Activated CD8-positive, alpha-beta memory T cell treated with anti-CD3 and anti-CD28 coated beads, Interleukin-2, amount 50 U/mL, for 24 hours (primary cell): ENCODE results near the gene PGRMC1.
"Not testable (repeated sequence)": the region's sequence is repeated elsewhere in the genome, so short reads cannot be mapped to it uniquely, and the experiment has no call there.

Experiments
- DNase-seq: peaks from one replicate; pipeline ENCODE4 v3.0.0-alpha.2; 2020; ENCODE audit errors: extremely low read depth

PGRMC1 gene

GRCh38 chrX:119235872-119236622 is at the start of gene PGRMC1:
Gene PGRMC1 (plus strand): TSS chrX:119236285. CDS start chrX:119236364, 79 bp downstream.
- DNase-seq: peak; percentile 23

- no peak for DNase-seq
Observed at GRCh38 chrX:119186763-119187162, 49.3 kb upstream of the PGRMC1 start.

GRCh38 chrX:119187298-119187697 is 48.8 kb upstream of the PGRMC1 start:
- DNase-seq: no peak

DNA sequence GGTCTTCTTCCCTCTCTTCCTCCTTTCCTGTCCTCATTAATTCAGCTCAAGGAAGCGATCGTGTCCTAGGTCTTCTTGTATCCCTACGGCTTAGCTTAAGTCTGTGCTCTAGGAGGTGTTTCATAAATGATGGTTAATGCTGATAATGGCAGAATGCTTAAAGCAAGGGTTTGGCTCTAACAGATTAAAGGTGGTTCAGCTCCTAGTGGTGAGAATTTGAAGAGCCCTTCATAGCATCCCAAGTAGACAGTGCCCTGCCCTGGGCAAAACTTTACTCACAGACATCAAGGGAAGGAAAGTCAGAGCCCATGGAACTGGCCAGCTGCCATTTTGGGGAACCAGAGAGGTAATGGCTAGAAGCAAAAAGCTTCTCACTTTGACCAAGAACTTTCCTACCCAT is 47.0 kb upstream of the PGRMC1 start:
- DNase-seq: no peak

DNA sequence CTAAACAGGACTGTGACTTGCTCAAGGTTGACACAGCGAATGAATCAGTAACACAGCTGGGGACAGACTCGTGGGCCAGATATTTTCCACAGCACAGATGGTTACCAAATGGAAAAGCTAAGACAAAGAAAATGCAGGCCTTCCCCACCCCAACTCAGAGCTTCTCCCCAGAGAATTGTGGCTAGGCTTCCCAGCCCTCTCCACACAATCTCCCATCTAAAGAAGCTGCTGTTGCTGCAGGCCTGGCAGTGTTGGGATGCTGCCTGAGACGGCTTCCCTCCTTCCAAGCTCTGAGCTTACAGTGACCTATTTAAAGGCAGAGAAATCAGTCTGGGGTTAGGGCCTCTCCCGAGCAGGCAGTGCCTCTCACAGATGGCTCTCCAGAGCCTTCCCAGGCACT is 46.5 kb upstream of the PGRMC1 start:
- no peak for DNase-seq

DNA sequence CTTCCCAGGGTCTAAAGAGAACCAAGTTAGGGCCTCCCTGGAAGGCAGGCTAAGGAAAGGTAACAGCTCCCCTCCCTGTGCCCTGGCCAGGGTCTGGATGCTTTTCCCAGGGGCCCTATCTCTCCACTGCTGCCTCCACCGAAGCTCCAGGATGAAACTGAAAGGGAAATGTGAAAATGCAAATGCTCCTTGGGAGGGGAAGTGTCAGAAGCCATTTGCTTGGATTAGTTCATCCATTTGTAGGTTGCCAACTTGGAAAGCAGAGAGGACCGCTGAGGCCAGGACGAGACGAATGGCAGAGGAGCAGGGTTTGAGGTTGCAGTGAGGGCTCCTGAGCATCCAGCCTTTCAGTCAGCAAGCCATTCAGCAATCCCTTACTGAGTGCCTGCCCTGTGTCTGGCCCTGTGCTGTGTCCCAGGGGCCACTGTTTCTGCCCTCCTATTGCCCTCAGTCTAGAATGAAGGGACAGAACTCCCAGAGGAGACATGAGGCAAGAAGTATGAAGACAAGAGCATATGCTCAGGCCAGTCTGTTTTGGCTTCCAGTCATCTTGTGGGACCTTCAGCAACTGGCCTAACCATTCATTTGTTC is 45.9 kb upstream of the PGRMC1 start:
- DNase-seq: no peak

DNA sequence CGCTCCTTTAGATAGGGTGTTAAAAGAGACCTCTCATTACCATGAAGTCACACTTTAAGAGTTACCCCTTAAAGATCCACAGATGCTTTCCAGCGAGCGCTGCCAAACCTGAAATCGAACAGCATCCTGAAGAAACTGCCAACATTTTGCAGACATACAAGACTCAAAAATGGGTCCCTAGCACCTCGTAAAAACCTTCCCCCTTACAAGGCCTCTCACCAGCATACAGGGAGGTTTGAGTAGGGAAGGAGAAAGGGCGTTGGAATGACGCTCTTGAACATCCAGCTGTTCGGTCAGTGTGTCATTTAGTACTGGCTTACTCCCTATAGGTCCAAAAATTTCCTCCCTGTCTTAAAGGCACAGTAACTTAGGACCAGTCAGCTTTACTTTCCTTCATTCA is 45.3 kb upstream of the PGRMC1 start:
- no peak for DNase-seq

DNA sequence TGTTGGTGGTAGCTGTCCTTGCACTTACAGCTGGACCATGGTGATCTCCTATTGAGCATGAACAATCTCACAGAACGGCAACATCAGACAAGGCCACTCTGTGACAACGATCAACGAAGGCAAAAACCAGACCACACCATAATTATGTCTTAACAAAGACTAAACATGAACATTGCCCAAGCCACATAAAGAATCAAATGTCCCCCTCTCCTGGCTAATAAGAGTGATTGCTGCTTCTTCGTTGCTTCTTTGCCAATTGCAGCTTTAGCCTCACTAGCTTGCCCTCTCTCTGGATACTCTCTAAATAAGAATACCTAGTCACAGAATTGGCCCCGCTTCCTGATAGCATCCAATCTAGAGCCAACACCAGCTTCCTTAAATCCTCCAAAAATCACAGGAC is 41.5 kb upstream of the PGRMC1 start:
- DNase-seq: no peak

DNA sequence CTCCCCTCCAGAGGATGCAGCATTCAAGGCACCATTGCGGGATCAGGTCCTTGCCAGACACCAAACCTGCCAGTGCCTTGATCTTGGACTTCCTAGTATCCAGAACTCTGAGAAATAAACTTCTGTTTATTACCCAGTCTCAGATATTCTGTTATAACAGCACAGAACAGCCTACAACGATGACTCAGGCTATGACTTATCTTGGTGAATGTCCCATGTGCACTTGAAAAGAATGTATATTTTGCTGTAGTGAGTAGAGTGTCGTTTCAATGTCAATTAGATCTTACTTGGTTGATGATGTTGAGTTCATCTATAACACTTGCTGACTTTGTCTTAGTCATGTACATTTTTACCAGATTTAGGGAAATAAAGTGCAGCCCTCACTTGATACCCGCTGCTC is 34.5 kb upstream of the PGRMC1 start:
- DNase-seq: no peak

- no peak for DNase-seq
Observed at GRCh38 chrX:119206203-119206602, 29.9 kb upstream of the PGRMC1 start.

GRCh38 chrX:119207483-119207882 is 28.6 kb upstream of the PGRMC1 start:
- DNase-seq: not testable (repeated sequence)

DNA sequence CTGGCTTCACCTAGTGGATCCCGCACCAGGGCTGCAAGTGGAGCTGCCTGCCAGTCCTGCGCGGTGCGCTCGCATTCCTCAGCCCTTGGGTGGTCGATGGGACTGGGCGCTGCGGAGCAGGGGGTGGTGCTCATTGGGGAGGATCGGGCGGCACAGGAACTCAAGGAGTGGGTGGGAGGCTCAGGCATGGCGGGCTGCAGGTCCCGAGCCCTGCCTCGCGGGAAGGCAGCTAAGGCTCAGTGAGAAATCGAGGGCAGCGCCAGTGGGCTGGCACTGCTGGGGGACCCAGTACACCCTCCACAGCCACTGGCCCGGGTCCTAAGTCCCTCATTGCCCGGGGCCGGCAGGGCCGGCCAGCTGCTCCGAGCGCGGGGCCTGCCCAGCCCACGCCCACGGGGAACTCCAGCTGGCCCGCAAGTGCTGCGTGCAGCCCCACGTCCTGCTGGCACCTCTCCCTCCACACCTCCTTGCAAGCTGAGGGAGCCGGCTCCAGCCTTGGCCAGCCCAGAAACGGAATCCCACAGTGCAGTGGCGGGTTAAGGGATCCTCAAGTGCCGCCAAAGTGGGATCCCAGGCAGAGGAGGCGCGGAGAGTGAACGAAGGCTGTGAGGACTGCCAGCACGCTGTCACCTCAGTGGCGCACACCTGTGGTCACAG is 27.6 kb upstream of the PGRMC1 start:
- DNase-seq: no peak

GRCh38 chrX:119210931-119211648 is 25.0 kb upstream of the PGRMC1 start:
- DNase-seq: not testable (repeated sequence)

DNA sequence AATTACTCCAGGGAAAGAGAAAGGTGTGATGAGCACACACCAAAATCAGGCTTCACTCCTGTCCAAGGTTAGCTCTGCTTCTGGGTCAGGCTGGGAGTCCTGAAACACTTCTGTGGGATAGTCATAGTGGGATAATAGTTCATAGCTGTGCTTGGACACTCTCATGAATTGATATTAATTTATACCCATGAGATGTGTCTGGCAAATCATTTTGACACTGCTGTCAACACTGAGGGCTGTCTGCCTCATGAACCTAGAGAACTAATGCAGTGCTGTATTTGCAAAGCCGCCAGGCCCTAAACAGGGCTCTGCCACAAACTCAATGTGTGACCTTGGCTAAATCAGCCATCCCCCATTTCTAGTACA is 24.5 kb upstream of the PGRMC1 start:
- DNase-seq: no peak

- DNase-seq: no peak
Observed at GRCh38 chrX:119218198-119218597, 17.9 kb upstream of the PGRMC1 start.

DNA sequence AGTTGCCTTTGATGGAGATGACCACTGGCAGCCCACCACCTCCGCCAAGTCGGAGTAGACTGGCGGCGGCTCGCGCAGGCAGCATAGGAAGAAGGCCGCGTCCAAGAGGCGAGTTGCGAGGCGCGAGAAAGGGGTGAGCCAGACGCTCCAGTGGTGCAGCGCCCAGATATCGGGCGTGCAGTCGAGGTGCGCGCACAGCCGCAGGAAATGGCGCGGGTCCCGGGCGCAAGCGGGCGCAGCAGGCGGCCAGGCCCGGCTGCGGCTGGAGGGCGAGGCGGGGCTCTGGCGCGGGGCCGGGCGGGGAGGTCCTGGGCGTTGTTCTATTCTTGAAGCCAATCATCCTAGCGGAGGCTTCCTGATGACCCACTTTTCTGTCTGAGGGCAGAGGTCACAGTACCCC is 13.2 kb upstream of the PGRMC1 start:
- no peak for DNase-seq

DNA sequence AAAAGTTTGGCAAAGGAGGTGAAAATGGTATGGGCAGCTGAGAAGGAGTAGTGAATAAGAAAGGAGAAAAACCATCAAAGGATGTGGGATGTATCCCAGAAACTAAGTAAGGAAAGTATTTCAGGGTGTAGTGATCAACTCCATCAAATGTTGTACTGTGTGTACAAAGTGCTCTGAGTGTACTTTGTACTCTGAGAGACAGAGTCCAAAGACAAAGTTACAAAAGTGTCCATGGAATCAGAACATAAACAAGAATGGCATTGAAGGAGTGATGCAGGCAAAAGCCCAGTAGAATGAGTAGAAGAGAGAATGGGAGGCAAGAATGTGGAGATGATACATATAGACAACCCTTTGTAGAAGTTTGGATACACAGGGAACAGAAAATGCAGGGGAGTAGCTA is 12.3 kb upstream of the PGRMC1 start:
- no peak for DNase-seq

DNA sequence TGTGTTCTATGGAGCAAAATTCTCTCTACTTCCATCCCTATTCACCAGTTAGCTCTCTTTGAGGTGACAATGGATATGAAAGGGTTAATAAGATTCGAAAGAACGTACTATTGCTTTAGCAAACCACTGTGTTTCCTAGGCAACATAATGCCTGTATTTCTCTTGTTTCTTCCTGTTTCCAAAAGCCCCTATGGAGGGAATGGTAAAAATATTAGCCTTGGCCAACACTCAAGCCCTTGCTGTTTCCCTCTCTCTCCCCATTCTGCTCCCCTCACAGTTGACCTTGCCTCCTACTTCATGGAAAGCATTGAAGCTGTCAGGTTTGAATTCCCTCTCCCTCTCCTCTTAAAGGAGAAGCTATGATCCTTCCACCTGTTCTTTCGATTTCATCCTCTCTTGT is 9.6 kb upstream of the PGRMC1 start:
- no peak for DNase-seq

DNA sequence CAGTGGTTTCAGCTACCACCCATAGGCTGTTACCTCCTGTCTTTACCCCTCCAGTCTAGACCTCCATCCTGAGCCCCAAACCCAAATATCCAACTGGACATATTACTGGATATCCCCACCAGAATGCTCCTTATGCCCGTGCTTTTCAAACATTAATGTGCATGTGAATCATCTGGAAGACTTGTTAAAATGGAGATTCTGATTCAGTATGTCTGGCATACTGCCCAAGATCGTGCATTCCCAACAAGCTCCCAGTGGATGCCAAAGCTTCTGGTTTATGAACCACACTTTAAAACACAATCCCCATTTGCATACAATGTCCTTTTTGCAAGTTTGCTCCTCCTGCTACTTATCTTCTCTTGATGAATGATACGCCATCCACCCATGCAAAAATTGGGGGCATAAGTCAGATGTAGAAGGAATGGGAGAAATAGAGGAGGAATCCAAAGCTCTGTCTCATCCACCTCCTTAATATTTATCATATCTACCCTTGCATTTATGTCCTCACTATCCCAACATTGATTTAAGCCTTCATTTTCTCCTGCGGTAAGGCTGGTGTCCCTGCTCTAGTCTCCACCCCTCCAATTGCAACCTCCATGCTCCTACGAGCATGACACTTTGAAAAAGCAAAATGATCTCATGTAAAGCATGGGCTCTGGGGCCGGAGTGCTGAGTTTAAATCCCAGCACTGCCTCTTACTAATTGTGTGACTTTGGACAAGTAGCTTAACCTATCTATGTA is 7.4 kb upstream of the PGRMC1 start:
- DNase-seq: no peak

- no peak for DNase-seq
Observed at GRCh38 chrX:119229253-119229615, 6.9 kb upstream of the PGRMC1 start.

DNA sequence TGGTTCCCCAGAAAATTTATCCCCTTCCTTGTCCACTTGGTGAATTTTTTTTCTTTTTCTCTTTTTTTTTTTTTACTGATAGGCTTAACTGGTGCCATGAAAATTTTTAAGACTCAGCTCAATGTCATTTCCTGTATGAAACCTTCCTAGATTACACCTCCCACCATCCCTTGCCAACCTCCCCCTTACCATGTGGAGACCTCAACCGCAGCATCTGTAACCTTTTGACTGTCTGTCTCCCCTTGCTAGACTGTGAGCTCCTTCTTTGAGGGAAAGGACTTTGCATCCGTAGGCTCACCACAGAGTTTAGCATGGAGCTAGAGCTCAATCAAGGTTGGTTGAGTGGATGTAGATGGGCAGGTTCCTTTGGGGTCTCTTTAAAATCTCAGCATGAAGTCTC is 5.2 kb upstream of the PGRMC1 start:
- DNase-seq: no peak

DNA sequence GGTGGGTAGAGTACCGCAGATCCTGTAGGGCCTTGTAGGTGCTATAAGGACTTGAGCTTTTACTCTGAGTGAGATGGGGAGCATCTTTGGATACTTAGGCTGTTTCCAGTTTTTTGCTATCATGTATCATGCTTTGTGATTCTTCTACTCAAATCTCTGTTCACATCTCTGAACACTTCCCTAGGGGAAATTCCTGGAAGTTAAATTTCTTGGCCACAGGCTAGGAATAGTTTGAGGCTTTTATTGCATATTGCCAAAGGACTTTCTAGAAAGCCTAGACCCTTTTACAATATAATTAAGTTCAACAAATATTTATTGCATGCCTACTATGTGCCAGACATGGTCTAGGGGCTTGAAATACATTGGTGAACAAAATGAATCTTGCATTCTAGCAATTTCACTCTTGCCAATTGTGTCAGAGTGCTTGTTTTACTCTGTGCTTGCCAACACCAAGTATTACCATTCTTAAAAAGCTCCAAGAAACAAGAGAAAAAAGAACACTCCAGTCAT is 4.1 kb upstream of the PGRMC1 start:
- DNase-seq: no peak
